NCI-H1436 treated with DMSO at 0.1 percent for 48 hours (cell line): ENCODE measurements around the gene ANKRD2.
"Not testable (repeated sequence)": the region's sequence is repeated elsewhere in the genome, so short reads cannot be mapped to it uniquely, and the experiment has no call there.

Source experiments
- DNase-seq: peaks from one replicate; lab custom pipeline; 2025; lab: John Stamatoyannopoulos, UW

ANKRD2 gene

DNA sequence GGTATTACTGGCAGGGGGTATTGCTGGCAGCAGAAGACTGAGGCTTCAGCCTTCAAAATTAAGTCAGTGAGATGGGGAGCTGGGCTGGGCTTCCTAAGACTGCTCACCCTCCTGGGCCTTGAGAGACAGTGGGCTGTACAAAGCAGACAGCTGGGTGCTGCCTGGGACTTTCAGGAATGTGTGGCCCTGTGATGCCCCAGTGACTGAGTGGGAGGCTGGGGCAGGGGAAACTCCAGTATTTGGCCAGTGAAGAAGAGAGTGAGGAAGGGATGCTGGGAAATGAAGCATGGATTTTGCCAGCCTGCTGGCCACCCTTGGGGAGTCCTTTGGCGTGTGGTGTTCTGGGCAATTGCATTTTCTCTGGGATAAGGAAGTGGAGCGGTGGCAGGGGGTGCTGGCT, 442 bp downstream of the ANKRD2 start:
- DNase-seq, result no peak

GRCh38 chr10:97573672-97574071, 1.1 kb downstream of the ANKRD2 start:
- DNase-seq, result no peak

DNA sequence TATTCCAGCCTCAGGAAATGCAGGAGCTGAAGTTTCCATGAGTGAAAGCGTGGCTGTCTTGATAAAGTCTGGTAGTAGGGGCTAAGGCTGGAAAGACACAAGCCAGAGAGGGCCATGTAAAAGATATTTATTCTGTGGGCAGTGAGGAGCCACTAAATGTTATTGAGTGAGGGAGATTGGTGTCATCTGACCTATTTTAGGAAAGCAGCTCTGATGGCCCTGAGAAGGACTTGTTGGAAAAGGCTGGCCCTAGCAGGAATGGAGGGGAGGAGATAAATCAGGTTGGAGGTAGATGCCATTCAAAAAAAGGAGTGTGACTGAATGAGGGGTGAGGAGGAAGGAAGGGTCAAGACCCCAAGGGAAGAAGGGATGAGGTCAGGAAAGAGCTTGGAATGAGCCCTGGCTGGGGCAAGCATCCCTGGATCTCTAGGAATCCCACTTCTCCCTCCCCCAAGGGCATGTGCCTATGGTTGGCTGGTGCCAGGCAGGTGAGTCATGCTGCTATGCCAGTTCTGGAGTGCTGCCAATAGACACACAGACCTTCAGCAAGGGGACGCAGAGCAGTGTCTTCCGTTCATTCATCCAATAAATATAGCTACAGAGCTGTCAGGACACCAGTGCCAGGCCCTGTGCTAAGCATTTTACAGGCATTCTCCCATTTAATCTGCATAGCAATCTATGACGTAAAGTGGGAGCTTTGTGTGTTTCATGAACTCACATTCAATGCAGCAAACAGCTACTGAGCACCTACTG, 2.0 kb downstream of the ANKRD2 start:
- no peak for DNase-seq

DNA sequence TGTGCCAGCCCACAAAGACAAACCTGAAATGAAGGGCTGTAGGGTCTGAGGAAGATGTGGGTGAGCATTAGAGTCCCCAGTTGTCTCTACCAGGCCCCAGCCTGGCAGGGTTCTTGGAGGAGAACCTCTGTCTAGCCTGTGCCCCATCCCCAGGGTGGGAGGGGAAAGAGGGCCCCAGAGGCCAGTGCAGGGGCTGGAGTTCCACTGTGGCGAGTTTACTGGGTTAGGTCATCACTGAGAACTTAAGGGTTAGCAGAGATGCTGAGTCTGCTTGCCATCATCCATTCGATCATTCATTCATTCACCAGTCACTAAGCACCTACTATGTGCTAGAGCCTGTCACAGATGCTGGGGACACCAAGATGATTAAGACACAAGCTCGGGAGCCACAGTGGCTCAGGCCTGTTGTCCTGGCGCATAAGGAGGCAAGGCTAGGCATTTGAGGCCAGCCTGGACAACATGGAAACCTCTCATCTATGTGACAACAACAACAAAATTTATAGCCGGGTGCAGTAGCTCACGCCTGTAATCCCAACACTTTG, 2.6 kb downstream of the ANKRD2 start:
- no peak for DNase-seq

DNA sequence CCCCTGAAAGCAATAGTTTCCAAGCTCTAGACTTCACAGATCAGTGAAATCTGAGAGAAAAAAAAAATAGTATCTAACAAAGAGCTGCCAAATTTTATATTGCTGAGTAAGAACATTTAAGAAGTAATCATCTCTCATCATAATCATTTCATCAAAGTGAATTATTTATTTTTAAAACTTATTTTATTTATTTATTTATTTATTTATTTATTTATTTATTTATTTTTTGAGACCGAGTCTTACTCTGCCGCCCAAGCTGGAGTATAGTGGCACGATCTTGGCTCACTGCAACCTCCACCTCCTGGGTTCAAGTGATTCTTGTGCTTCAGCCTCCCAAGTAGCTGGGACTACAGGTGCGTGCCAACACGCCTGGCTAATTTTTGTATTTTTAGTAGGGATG, 3.9 kb downstream of the ANKRD2 start:
- not testable (repeated sequence) for DNase-seq

GRCh38 chr10:97577701-97578100, 5.1 kb downstream of the ANKRD2 start:
- no peak for DNase-seq

DNA sequence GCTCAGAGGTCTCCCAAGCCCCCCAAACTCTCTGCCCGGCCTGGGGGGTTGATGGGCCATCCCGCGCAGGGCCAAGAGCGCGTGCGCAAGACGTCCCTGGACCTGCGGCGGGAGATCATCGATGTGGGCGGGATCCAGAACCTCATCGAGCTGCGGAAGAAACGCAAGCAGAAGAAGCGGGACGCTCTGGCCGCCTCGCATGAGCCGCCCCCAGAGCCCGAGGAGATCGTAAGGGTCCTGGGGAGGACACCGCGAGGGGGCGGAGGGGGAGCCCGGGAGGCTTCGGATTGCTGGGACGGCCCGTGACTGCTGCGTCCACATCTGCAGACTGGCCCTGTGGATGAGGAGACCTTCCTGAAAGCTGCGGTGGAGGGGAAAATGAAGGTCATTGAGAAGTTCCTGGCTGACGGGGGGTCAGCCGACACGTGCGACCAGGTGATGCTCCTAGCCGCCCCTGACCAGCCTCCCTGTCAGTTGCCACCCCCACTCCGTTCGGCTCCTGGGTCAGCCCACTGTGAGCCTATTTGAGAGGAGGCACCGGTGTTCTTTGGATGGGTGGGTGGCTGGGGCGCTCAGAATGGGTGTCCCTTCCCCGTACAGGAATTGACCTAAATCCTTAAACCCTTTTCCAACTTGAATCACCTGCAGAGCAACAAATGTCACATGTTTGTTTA, 5.7 kb downstream of the ANKRD2 start:
- no peak for DNase-seq

DNA sequence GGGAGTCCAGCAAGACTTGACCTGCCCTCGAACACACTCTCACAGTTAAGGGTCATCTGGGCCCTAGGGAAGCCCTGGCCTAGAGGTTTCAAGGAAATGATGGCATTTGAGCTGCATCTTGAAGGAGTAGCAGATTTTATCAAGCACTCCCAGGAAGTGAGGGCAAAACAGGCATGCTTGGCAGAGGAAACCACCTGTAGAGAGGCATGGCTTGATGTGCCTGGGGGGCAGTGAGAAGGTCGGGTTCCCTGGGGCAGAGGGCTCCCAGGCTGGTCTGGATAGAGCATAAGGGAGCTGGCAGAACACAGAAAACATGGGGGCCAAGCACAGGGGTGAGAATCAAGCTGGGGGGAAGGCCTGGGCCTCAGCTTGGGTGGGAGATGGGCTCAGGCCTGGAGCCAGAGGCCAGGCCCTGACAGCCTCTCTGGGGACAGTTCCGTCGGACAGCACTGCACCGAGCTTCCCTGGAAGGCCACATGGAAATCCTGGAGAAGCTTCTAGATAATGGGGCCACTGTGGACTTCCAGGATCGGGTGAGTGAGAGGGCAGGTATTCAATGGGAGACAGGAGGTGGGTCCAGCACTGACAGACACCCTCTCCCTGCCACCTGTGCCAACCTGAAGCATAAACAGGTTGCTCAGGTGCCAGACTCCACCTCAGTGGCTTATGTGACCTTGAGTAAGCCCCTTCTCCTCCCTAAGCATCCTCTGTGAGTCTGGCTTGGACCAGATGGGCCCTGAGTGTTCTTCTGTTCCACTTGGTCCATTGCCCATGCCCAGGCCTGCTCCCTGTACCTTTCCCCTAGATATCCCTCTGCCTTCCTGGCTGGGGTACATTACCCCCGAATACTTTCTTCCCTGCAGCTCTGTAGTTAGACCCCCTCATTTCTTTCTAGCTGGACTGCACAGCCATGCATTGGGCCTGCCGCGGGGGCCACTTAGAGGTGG, 8.1 kb downstream of the ANKRD2 start:
- no peak for DNase-seq

- DNase-seq, result no peak
These were observed 9.6 kb downstream of the ANKRD2 start for GRCh38 chr10:97582169-97582568.

DNA sequence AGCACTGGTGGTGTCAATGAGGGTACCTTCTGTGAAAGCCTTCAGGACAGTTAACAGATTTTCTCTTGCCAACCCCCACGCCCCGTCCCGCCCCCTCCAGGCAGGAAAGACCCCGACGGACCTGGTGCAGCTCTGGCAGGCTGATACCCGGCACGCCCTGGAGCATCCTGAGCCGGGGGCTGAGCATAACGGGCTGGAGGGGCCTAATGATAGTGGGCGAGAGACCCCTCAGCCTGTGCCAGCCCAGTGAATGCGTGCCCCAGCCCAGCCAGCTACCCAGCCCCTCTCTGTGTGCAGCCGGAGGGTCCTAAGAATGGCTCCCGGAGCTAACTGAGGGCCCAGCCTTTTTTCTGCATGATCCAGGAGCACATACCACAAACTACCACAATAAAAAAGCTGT, 10.9 kb downstream of the ANKRD2 start:
- DNase-seq, result no peak

GRCh38 chr10:97584060-97584797, 11.7 kb downstream of the ANKRD2 start, which contains the start of gene HOGA1:
Gene HOGA1, plus strand, starts transcription at chr10:97584389. Its CDS starts 315 bp downstream, at chr10:97584704.
- DNase-seq, result no peak

- no peak for DNase-seq
These were observed 12.3 kb downstream of the ANKRD2 start for GRCh38 chr10:97584798-97585438.

- DNase-seq, result no peak
These were observed 12.8 kb downstream of the ANKRD2 start for GRCh38 chr10:97585439-97585811.

- no peak for DNase-seq
These were observed 14.6 kb downstream of the ANKRD2 start for GRCh38 chr10:97587183-97587582.

- DNase-seq, result no peak
These were observed 16.9 kb downstream of the ANKRD2 start, which contains the start of gene C10orf62 for GRCh38 chr10:97589479-97589878. Gene C10orf62, plus strand, starts transcription at chr10:97589721. Its CDS starts 177 bp downstream, at chr10:97589898.

DNA sequence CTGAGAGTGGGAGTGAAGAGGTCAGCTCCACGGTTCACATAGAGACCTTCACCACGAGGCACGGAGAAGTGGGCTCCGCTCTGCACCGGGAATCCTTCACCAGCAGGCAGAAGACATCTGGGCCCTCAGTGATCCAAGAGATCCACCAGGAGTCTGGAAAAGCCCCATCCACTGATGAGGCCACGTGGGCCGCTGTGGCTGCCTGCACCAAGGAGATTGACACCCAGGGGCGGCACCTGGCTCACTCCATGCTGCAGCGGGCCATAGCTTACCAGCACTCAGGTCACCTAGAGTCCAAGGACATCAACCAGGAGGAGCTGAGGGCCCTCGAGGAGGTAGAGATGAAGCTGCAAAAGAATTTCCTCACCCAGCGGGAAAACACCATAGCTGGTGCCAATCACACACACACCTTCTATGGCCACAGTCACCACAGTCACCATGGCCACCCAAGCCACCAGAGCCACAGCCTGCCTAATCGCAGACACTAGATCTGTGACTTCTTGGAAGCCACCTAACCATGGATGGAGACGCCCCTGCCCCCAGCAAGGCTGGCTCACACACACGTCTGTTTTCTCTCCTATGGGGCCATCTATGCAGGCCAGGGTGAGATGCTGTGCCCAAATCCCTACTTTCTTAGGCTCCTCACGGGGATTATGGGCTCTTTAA, 17.6 kb downstream of the ANKRD2 start:
- no peak for DNase-seq

DNA sequence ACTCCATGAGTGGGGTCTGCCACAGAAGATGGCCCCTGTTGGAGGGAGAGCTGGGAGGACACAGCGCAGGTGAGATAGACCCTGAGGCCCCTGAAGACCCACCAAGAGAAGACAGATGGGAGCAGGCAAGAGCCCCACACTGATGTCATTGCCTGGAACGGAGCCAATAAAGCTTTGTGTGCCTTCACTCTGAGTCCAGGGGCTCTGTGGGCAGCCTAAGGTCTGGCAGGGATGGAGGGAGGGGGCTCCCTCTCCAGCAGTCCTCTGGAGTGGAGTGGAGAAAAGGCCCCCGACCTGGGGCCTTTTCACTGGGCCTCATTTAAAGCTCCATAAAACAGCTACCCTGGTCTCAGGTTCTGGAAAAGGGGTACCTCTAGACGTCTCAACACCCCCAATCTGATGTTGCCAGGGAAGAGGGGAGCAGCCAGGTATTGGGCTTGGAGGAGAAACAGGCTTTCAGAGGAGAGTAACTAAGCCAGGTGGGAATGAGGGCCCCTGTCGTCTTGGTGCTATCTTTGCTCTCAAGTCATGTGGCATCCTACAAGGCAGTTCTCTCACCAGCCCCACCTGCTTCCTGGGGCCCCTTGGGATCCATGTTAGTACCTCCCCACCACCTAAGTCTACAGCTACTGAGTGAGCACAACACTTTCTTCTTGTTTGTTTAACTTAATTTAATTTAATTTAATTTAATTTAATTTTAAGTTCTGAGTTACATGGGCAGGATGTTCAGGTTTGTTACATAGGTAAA, 18.3 kb downstream of the ANKRD2 start:
- no peak for DNase-seq

DNA sequence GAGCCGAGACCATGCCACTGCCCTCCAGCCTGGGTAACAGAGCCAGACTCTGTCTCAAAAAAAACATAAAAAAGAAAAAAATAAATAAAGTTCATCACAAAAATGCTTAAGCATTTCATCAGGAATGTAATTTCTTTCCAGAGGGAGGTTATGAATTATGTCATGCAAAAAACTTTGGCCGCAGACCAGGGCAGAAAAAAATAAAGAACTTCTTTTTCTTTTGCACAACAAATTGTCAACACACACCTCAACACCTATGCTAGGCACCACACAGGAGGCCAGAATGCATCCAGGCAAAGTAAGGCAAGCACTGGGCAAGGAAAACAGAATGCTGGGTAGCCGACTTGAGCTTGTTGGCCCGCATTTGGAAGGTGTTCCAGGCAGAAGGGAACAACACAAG, 20.8 kb downstream of the ANKRD2 start:
- DNase-seq, result no peak
